K562 (cell line): Measurements from ENCODE around the gene PRRG4. TPM values are rescaled to one million over a fixed set of nuclear protein-coding genes. Genes with fewer than 3 reads are reported as not detected.

ENCODE experiments used
- CCNT2 ChIP-seq: IDR thresholded peaks from 2 replicates; pipeline ENCODE4 v1.6.1; 2011; ENCODE audit warnings: borderline replicate concordance, low read depth, mild to moderate bottlenecking, moderate library complexity, mixed read lengths, low read length; ENCODE audit not compliant: insufficient read length; ENCODE audit errors: extremely low read depth
- CHD4 ChIP-seq: fragments of 200-600 bp; sonication (generic); IDR thresholded peaks from 3 replicates; pipeline ENCODE4 v1.6.1; 2012; ENCODE audit warnings: low read depth, mild to moderate bottlenecking, mixed read lengths, low read length, inconsistent platforms; ENCODE audit not compliant: insufficient read depth, insufficient replicate concordance, poor library complexity, severe bottlenecking
- DACH1 ChIP-seq: fragments of 450-650 bp; IDR thresholded peaks from 2 replicates; pipeline ENCODE4 v1.6.1; 2018; ENCODE audit not compliant: partially characterized antibody
- DPF2 ChIP-seq: fragments of 450-650 bp; IDR thresholded peaks from 2 replicates; pipeline ENCODE4 v1.6.1; 2016
- FOXM1 ChIP-seq, 2 experiments: fragments of 450-650 bp in 1 of 2; sonication (generic) in 1 of 2; formaldehyde crosslinking in 1 of 2; IDR thresholded peaks; 2 replicates each; pipeline versions ENCODE4 v1.6.1 to v1.9.0; 2017 to 2022; ENCODE audit warnings: low read depth in 2 of 2, mild to moderate bottlenecking in 2 of 2, missing genetic modification reagents in 1 of 2, moderate library complexity in 1 of 2
- MBD2 ChIP-seq: sonication (generic); IDR thresholded peaks from 2 replicates; pipeline ENCODE4 v1.6.1; 2016; ENCODE audit warnings: low read depth, borderline replicate concordance
- MEIS2 ChIP-seq: fragments of 450-650 bp; IDR thresholded peaks from 2 replicates; pipeline ENCODE4 v1.6.1; 2014; ENCODE audit warnings: mild to moderate bottlenecking; ENCODE audit not compliant: partially characterized antibody
- NCOA1 ChIP-seq: fragments of 450-650 bp; IDR thresholded peaks from 2 replicates; pipeline ENCODE4 v1.6.1; 2016; ENCODE audit warnings: low read depth
- SMARCA4 ChIP-seq: fragments of 450-650 bp; IDR thresholded peaks from 2 replicates; pipeline ENCODE4 v1.6.1; 2016
- ZNF232 ChIP-seq: sonication (generic); formaldehyde crosslinking; IDR thresholded peaks from 2 replicates; pipeline ENCODE4 v1.8.0; 2022; ENCODE audit warnings: mild to moderate bottlenecking, missing genetic modification reagents
- ZNF778 ChIP-seq: fragments of 450-650 bp; formaldehyde crosslinking; IDR thresholded peaks from 2 replicates; pipeline ENCODE4 v1.4.0; 2020; ENCODE audit warnings: mild to moderate bottlenecking, moderate library complexity
- polyA plus RNA-seq, 8 experiments: library from polyadenylated mRNA; depleted of rRNA in 4 of 8; stranded (reverse) in 5 of 8; unstranded in 3 of 8; fragments of >200 nt; fragmentation: Nextera tagmentation in 2 of 8; fragmentation: Illumina TruSeq in 1 of 8; extraction: Ambion mirVana in 2 of 8; extraction: Trizol in 1 of 8; gene quantifications; 2 replicates each; pipeline versions ENCODE4 v1.2.1 to v1.2.3, GENCODE V29; 2011 to 2014; ENCODE audit warnings: inconsistent platforms in 1 of 8, missing spikeins in 1 of 8
- total RNA-seq, 7 experiments: library from RNA; depleted of rRNA in 6 of 7; stranded (reverse); fragments of >200 nt in 6 of 7; fragmentation: Illumina TruSeq in 2 of 7; extraction: Trizol in 2 of 7; gene quantifications; 2 replicates each; pipeline versions ENCODE4 v1.2.1 to v1.2.3, GENCODE V29; 2011 to 2021; ENCODE audit warnings: low replicate concordance in 1 of 7
- TF ChIP-seq, protein P1 (sequence below), 3 experiments: fragments of 200-800 bp in 1 of 3; sonication (Bioruptor generic) in 1 of 3; sonication (generic) in 1 of 3; formaldehyde crosslinking in 1 of 3; IDR thresholded peaks; 2 replicates each; pipeline versions ENCODE4 v1.6.1 to v1.8.0; 2016 to 2022; ENCODE audit warnings: mild to moderate bottlenecking in 2 of 3, missing compliant biosample characterization in 2 of 3, missing genetic modification characterization in 2 of 3, missing genetic modification reagents in 1 of 3
- TF ChIP-seq, protein P2 (sequence below): fragments of 250-450 bp; sonication (Bioruptor Pico); IDR thresholded peaks from 2 replicates; pipeline ENCODE4 v1.8.0; 2022; ENCODE audit warnings: inconsistent platforms
- TF ChIP-seq, protein P3 (sequence below), 2 experiments: fragments of 450-650 bp in 1 of 2; sonication (generic) in 1 of 2; formaldehyde crosslinking in 1 of 2; IDR thresholded peaks in 1 of 2; conservative IDR thresholded peaks in 1 of 2; 2 replicates each; pipeline versions ENCODE4 v1.6.1 to v1.8.1; 2016 to 2023; ENCODE audit warnings: mild to moderate bottlenecking in 2 of 2, moderate library complexity in 2 of 2, inconsistent platforms in 1 of 2, missing genetic modification reagents in 1 of 2
- TF ChIP-seq, protein P4 (sequence below): fragments of 200-800 bp; sonication (Bioruptor generic); IDR thresholded peaks from 2 replicates; pipeline ENCODE4 v1.6.1; 2016; ENCODE audit warnings: missing genetic modification characterization, missing compliant biosample characterization
- TF ChIP-seq, protein P5 (sequence below): fragments of 450-650 bp; formaldehyde crosslinking; IDR thresholded peaks from 2 replicates; pipeline ENCODE4 v1.4.0; 2022; ENCODE audit warnings: mild to moderate bottlenecking, moderate library complexity

The PRRG4 gene
- total and polyA plus RNA-seq, 9 of the 15 experiments (the other 6 are each of a cell fraction or from before 2014, with no cell fraction given), result not detected

DNA sequence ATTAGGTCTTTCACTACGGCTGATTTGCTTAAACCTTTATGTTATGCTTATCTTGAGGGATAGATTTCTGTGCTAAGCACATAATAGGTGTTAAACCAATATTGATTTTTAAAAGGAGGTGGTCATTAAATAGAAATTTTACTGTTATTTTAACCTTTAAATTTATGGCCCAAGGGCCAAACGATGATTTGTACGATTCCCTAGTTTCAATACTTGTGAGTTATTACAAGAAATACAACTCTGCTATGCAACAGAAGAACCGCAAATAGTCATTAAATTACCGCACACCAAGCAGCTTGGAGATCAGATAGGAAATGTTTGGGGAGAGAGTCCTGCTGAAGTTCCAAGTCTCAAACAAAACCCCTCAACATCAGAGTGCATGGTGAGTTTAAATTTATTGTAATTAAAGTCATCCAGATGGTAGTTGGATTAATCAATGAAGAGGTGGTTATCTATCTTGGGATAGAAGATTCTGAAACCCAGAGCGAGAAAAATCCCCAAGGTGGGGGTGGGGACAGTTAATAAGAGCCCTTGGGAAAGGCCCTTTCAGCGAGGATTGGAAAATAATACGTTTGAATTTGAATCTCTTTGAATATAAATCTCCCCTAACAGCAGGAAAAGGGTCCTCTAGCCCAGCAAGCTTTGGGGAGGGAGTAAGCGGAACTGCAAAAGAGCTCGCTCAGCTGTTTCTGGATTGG, 62.1 kb downstream of the PRRG4 start (continued):
- TF ChIP-seq, protein P1, sequence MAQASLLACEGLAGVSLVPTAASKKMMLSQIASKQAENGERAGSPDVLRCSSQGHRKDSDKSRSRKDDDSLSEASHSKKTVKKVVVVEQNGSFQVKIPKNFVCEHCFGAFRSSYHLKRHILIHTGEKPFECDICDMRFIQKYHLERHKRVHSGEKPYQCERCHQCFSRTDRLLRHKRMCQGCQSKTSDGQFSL (CRISPR knock-in tag; IDR thresholded peaks at IDR 0.05), result no peak
- TF ChIP-seq, protein P1 (tag; IDR thresholded peaks at IDR 0.05), result no peak
- TF ChIP-seq MEIS2 (no peak), ZNF232 (CRISPR knock-in tag) (no peak), DPF2 (peak; percentile 55; the same call in 1 of the 2 replicates), CCNT2 (no peak), NCOA1 (no peak), CHD4 (no peak), SMARCA4 (no peak), DACH1 (peak; percentile 6), MBD2 (no peak), ZNF778 (no peak), FOXM1 (IDR thresholded peaks at IDR 0.05; ENCODE audit: low read depth) (0 out of 2 replicates have a peak, but pooled peaks have one; percentile 14), FOXM1 (CRISPR knock-in tag; IDR thresholded peaks at IDR 0.05; ENCODE audit: low read depth) (no peak)
- TF ChIP-seq, protein P2, sequence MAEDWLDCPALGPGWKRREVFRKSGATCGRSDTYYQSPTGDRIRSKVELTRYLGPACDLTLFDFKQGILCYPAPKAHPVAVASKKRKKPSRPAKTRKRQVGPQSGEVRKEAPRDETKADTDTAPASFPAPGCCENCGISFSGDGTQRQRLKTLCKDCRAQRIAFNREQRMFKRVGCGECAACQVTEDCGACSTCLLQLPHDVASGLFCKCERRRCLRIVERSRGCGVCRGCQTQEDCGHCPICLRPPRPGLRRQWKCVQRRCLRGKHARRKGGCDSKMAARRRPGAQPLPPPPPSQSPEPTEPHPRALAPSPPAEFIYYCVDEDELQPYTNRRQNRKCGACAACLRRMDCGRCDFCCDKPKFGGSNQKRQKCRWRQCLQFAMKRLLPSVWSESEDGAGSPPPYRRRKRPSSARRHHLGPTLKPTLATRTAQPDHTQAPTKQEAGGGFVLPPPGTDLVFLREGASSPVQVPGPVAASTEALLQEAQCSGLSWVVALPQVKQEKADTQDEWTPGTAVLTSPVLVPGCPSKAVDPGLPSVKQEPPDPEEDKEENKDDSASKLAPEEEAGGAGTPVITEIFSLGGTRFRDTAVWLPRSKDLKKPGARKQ, result peak; percentile 2; the same call in 1 of the 2 replicates
- TF ChIP-seq, protein P3, sequence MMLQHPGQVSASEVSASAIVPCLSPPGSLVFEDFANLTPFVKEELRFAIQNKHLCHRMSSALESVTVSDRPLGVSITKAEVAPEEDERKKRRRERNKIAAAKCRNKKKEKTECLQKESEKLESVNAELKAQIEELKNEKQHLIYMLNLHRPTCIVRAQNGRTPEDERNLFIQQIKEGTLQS (IDR thresholded peaks at IDR 0.05), result no peak
- TF ChIP-seq, protein P3 (CRISPR knock-in tag; conservative IDR thresholded peaks at IDR 0.05), result no peak
- TF ChIP-seq, protein P4, sequence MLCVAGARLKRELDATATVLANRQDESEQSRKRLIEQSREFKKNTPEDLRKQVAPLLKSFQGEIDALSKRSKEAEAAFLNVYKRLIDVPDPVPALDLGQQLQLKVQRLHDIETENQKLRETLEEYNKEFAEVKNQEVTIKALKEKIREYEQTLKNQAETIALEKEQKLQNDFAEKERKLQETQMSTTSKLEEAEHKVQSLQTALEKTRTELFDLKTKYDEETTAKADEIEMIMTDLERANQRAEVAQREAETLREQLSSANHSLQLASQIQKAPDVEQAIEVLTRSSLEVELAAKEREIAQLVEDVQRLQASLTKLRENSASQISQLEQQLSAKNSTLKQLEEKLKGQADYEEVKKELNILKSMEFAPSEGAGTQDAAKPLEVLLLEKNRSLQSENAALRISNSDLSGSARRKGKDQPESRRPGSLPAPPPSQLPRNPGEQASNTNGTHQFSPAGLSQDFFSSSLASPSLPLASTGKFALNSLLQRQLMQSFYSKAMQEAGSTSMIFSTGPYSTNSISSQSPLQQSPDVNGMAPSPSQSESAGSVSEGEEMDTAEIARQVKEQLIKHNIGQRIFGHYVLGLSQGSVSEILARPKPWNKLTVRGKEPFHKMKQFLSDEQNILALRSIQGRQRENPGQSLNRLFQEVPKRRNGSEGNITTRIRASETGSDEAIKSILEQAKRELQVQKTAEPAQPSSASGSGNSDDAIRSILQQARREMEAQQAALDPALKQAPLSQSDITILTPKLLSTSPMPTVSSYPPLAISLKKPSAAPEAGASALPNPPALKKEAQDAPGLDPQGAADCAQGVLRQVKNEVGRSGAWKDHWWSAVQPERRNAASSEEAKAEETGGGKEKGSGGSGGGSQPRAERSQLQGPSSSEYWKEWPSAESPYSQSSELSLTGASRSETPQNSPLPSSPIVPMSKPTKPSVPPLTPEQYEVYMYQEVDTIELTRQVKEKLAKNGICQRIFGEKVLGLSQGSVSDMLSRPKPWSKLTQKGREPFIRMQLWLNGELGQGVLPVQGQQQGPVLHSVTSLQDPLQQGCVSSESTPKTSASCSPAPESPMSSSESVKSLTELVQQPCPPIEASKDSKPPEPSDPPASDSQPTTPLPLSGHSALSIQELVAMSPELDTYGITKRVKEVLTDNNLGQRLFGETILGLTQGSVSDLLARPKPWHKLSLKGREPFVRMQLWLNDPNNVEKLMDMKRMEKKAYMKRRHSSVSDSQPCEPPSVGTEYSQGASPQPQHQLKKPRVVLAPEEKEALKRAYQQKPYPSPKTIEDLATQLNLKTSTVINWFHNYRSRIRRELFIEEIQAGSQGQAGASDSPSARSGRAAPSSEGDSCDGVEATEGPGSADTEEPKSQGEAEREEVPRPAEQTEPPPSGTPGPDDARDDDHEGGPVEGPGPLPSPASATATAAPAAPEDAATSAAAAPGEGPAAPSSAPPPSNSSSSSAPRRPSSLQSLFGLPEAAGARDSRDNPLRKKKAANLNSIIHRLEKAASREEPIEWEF (CRISPR knock-in tag), result no peak
- TF ChIP-seq, protein P5, sequence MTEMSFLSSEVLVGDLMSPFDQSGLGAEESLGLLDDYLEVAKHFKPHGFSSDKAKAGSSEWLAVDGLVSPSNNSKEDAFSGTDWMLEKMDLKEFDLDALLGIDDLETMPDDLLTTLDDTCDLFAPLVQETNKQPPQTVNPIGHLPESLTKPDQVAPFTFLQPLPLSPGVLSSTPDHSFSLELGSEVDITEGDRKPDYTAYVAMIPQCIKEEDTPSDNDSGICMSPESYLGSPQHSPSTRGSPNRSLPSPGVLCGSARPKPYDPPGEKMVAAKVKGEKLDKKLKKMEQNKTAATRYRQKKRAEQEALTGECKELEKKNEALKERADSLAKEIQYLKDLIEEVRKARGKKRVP, result no peak
